Neural cell (in vitro differentiated cells): ENCODE measurements around the gene NR4A2. TPM values are rescaled to one million over a fixed set of nuclear protein-coding genes. Genes with fewer than 3 reads are reported as not detected.
A peak's percentile ranks its signal among the peaks of the same experiment; 100 is the strongest.

Experiments
- H2AFZ ChIP-seq: fragments of 200-600, 300-800 bp; sonication (generic), shearing (Covaris generic); 2 replicates; pipeline ENCODE4 v1.6.0; 2014; ENCODE audit warnings: low read depth, mild to moderate bottlenecking, antibody characterized with exemption, low read length, moderate library complexity
- H3F3A ChIP-seq: fragments of 200-600 bp; shearing (Covaris generic); 2 replicates; pipeline ENCODE4 v1.6.1; 2016; ENCODE audit warnings: mild to moderate bottlenecking, moderate library complexity, mixed read lengths, antibody characterized with exemption, low read length; ENCODE audit not compliant: insufficient read depth, poor library complexity, severe bottlenecking
- H3K27ac ChIP-seq: fragments of 200-600, 300-800 bp; sonication (generic), shearing (Covaris generic); 2 replicates; pipeline ENCODE4 v1.5.1; 2014; ENCODE audit warnings: mild to moderate bottlenecking, low read length, moderate library complexity
- H3K27me3 ChIP-seq: fragments of 300-800, 200-600 bp; sonication (generic), shearing (Covaris generic); 2 replicates; pipeline ENCODE4 v1.6.0; 2014; ENCODE audit warnings: mild to moderate bottlenecking, low read depth, low read length, moderate library complexity; ENCODE audit not compliant: insufficient read depth
- H3K36me3 ChIP-seq: fragments of 300-800, 200-600 bp; sonication (generic), shearing (Covaris generic); 2 replicates; pipeline ENCODE4 v1.5.1; 2014; ENCODE audit warnings: mild to moderate bottlenecking, antibody characterized with exemption, low read length, moderate library complexity; ENCODE audit not compliant: insufficient read depth
- H3K4me2 ChIP-seq: fragments of 300-800, 200-600 bp; sonication (generic), shearing (Covaris generic); 2 replicates; pipeline ENCODE4 v1.6.0; 2014; ENCODE audit warnings: mild to moderate bottlenecking, low read length
- H3K4me3 ChIP-seq: fragments of 300-800, 200-600 bp; sonication (generic), shearing (Covaris generic); 2 replicates; pipeline ENCODE4 v1.5.1; 2014; ENCODE audit warnings: mild to moderate bottlenecking, low read length, moderate library complexity
- H3K79me2 ChIP-seq: fragments of 200-600 bp; shearing (Covaris generic); replicated peaks from 2 replicates; pipeline ENCODE4 v1.6.0; 2014; ENCODE audit warnings: mild to moderate bottlenecking, low read length, moderate library complexity; ENCODE audit not compliant: insufficient read depth
- H3K9ac ChIP-seq: fragments of 300-800, 200-600 bp; sonication (generic), shearing (Covaris generic); 2 replicates; pipeline ENCODE4 v1.6.1; 2016; ENCODE audit warnings: mild to moderate bottlenecking, low read length, mixed read lengths
- H3K9me2 ChIP-seq: fragments of 200-600 bp; shearing (Covaris generic); 2 replicates; pipeline ENCODE4 v1.6.1; 2016; ENCODE audit warnings: mild to moderate bottlenecking, low read length, mixed read lengths; ENCODE audit not compliant: insufficient read depth
- H3K9me3 ChIP-seq: fragments of 200-600, 300-800 bp; sonication (generic), shearing (Covaris generic); 2 replicates; pipeline ENCODE4 v1.6.1; 2016; ENCODE audit warnings: mild to moderate bottlenecking, mixed run types, low read length, moderate library complexity, mixed read lengths
- H4K20me1 ChIP-seq: fragments of 200-600 bp; shearing (Covaris generic); 2 replicates; pipeline ENCODE4 v1.6.1; 2016; ENCODE audit warnings: mild to moderate bottlenecking, mixed run types; ENCODE audit not compliant: insufficient read depth
- CTCF ChIP-seq: fragments of 450-650 bp; IDR thresholded peaks from 2 replicates; pipeline ENCODE4 v1.5.1; 2014; ENCODE audit warnings: antibody characterized with exemption, mild to moderate bottlenecking, moderate library complexity; ENCODE audit not compliant: poor library complexity, severe bottlenecking
- EP300 ChIP-seq: fragments of 450-650 bp; conservative IDR thresholded peaks from 2 replicates; pipeline ENCODE4 v1.6.1; 2014; ENCODE audit warnings: antibody characterized with exemption, mild to moderate bottlenecking, moderate library complexity; ENCODE audit not compliant: poor library complexity, severe bottlenecking
- EZH2 ChIP-seq: fragments of 200-600, 300-800 bp; shearing (Covaris generic), sonication (generic); IDR thresholded peaks from 2 replicates; pipeline ENCODE4 v1.6.1; 2014; ENCODE audit warnings: antibody characterized with exemption, low read length, borderline replicate concordance, mild to moderate bottlenecking; ENCODE audit not compliant: insufficient read depth, poor library complexity, severe bottlenecking
- MXI1 ChIP-seq: fragments of 450-650 bp; conservative IDR thresholded peaks from 2 replicates; pipeline ENCODE4 v1.6.1; 2014; ENCODE audit warnings: antibody characterized with exemption, mild to moderate bottlenecking; ENCODE audit not compliant: poor library complexity, severe bottlenecking
- POLR2AphosphoS5 ChIP-seq: IDR thresholded peaks from 2 replicates; pipeline ENCODE4 v1.6.1; 2012
- RAD21 ChIP-seq: fragments of 450-650 bp; conservative IDR thresholded peaks from 2 replicates; pipeline ENCODE4 v1.6.1; 2014; ENCODE audit warnings: antibody characterized with exemption, mild to moderate bottlenecking, moderate library complexity
- SMC3 ChIP-seq: fragments of 450-650 bp; conservative IDR thresholded peaks from 2 replicates; pipeline ENCODE4 v1.6.1; 2014; ENCODE audit warnings: antibody characterized with exemption, mild to moderate bottlenecking, moderate library complexity; ENCODE audit not compliant: poor library complexity
- TAF1 ChIP-seq: IDR thresholded peaks from 2 replicates; pipeline ENCODE4 v1.6.1; 2012; ENCODE audit warnings: low read depth
- polyA plus RNA-seq: library from polyadenylated mRNA; depleted of rRNA; stranded (reverse); fragments of >200 nt; gene quantifications from 2 replicates; pipeline ENCODE4 v1.2.3, GENCODE V29; 2014
- TF ChIP-seq, protein P1 (sequence below): IDR thresholded peaks from 2 replicates; pipeline ENCODE4 v1.6.1; 2012; ENCODE audit warnings: borderline replicate concordance

NR4A2 gene
- polyA plus RNA-seq, 1 donor from 2014 or later, result 0.48 TPM

- H3K27me3 ChIP-seq, result peaks cover 29% of the 10 kb centered on the region
- H3F3A ChIP-seq, result peaks cover 8% of the 10 kb centered on the region
- no peak overlapping the region for H3K27ac ChIP-seq
- peak overlapping the region; percentile 82 for H3K4me2 ChIP-seq
- H3K9ac ChIP-seq, result peak overlapping the region; percentile 66
- H3K4me3 ChIP-seq, result peak overlapping the region; percentile 75
- no peak for TF ChIP-seq EP300
- TF ChIP-seq MXI1, result peak; percentile 44
- H3K79me2 ChIP-seq, result no peaks in the 10 kb centered on the region
- H4K20me1 ChIP-seq, result no peaks in the 10 kb centered on the region
- no peaks in the 10 kb centered on the region for H3K9me3 ChIP-seq
- no peaks in the 10 kb centered on the region for H3K36me3 ChIP-seq
- H2AFZ ChIP-seq, result no peak overlapping the region
- H3K9me2 ChIP-seq, result no peaks in the 10 kb centered on the region
Observed at GRCh38 chr2:156341452-156342253, 9.1 kb upstream of the NR4A2 start.

DNA sequence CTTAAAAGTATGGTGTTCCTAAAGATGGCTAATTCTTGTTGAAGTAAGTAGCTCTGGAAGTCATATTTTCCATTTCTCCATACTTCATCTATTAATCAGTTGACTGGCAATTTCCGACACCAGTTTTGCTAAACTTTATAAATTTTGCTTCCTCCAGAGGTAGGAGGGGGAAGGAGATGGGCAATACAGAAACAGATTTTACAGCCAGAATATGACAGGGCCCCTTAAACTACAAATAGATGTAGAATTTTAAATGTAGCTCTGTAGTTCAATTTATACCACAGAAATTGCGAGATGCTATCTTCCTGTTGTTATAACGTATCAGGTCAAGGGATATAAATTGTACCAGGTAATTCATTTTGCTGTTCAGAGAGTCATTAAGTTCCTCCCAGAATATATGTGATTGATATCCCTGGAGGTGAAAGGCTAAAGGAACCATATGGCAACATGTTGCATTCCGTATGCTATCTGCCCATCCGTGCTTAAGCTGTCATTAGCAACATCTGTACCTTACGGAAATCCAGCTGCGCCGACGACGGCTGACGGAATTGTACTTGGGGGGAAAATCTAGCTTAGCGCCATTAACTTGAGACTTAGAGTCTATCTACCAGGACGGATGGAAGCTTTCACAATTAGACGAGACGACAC is 8.4 kb upstream of the NR4A2 start:
- no peaks in the 10 kb centered on the region for H3K9me2 ChIP-seq
- peak overlapping the region; percentile 66 for H3K9ac ChIP-seq
- peak overlapping the region; percentile 75 for H3K4me3 ChIP-seq
- H3K36me3 ChIP-seq, result no peaks in the 10 kb centered on the region
- H2AFZ ChIP-seq, result no peak overlapping the region
- no peaks in the 10 kb centered on the region for H3K9me3 ChIP-seq
- H3F3A ChIP-seq, result peaks cover 8% of the 10 kb centered on the region
- no peaks in the 10 kb centered on the region for H4K20me1 ChIP-seq
- no peak for TF ChIP-seq EP300
- no peak for TF ChIP-seq CTCF
- no peak for TF ChIP-seq POLR2AphosphoS5
- H3K4me2 ChIP-seq, result peak overlapping the region; percentile 48
- H3K27me3 ChIP-seq, result peaks cover 29% of the 10 kb centered on the region
- no peak overlapping the region for H3K27ac ChIP-seq
- H3K79me2 ChIP-seq, result no peaks in the 10 kb centered on the region

DNA sequence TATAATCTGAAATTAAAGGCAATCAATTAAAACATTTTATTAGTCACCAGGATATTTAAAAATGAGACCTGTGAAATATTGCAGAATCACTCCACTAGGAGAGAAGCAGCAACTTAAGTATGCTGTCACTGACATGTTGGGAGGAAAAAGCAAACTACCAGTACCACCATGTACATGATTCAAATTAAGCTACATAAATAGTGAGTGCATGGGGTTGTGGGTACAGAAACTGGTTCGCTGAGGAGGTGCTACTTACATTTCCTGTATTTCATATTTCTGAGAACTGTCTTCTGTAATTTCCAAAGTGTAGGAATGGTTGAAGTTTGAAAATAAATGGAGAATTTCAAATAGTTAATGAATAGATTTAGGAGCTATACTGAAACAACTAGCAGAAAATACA is 7.9 kb upstream of the NR4A2 start:
- H3K9me3 ChIP-seq, result no peaks in the 10 kb centered on the region
- H3K9me2 ChIP-seq, result no peaks in the 10 kb centered on the region
- H3K4me3 ChIP-seq, result no peak overlapping the region
- no peak for TF ChIP-seq SMC3
- no peak for TF ChIP-seq EP300
- TF ChIP-seq TAF1, result no peak
- no peak for TF ChIP-seq MXI1
- no peak for TF ChIP-seq EZH2
- TF ChIP-seq POLR2AphosphoS5, result no peak
- TF ChIP-seq, protein P1, sequence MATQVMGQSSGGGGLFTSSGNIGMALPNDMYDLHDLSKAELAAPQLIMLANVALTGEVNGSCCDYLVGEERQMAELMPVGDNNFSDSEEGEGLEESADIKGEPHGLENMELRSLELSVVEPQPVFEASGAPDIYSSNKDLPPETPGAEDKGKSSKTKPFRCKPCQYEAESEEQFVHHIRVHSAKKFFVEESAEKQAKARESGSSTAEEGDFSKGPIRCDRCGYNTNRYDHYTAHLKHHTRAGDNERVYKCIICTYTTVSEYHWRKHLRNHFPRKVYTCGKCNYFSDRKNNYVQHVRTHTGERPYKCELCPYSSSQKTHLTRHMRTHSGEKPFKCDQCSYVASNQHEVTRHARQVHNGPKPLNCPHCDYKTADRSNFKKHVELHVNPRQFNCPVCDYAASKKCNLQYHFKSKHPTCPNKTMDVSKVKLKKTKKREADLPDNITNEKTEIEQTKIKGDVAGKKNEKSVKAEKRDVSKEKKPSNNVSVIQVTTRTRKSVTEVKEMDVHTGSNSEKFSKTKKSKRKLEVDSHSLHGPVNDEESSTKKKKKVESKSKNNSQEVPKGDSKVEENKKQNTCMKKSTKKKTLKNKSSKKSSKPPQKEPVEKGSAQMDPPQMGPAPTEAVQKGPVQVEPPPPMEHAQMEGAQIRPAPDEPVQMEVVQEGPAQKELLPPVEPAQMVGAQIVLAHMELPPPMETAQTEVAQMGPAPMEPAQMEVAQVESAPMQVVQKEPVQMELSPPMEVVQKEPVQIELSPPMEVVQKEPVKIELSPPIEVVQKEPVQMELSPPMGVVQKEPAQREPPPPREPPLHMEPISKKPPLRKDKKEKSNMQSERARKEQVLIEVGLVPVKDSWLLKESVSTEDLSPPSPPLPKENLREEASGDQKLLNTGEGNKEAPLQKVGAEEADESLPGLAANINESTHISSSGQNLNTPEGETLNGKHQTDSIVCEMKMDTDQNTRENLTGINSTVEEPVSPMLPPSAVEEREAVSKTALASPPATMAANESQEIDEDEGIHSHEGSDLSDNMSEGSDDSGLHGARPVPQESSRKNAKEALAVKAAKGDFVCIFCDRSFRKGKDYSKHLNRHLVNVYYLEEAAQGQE, result no peak
- TF ChIP-seq RAD21, result no peak
- H3K27me3 ChIP-seq, result peaks cover 35% of the 10 kb centered on the region
- H3K79me2 ChIP-seq, result no peaks in the 10 kb centered on the region
- peaks cover 8% of the 10 kb centered on the region for H3F3A ChIP-seq
- H3K9ac ChIP-seq, result no peak overlapping the region
- no peaks in the 10 kb centered on the region for H3K36me3 ChIP-seq
- no peak overlapping the region for H3K4me2 ChIP-seq
- H2AFZ ChIP-seq, result no peak overlapping the region
- H3K27ac ChIP-seq, result no peak overlapping the region
- no peaks in the 10 kb centered on the region for H4K20me1 ChIP-seq
